Breast epithelium (tissue), 3 donors: ENCODE measurements around the gene RYK.

Source experiments
- POLR2A ChIP-seq: fragments of 450-650 bp; IDR thresholded peaks from one replicate; pipeline ENCODE4 v1.6.1; 2016; ENCODE audit warnings: antibody characterized with exemption, mild to moderate bottlenecking, moderate library complexity
- POLR2AphosphoS5 ChIP-seq, 3 donors: sonication (generic); formaldehyde crosslinking; IDR thresholded peaks; one replicate each; pipeline ENCODE4 v1.6.1; 2017; ENCODE audit warnings: antibody characterized with exemption in 3 of 3
- TF ChIP-seq, protein P1 (sequence below), 3 donors: fragments of 450-650 bp; IDR thresholded peaks; one replicate each; pipeline ENCODE4 v1.5.1; 2016 to 2017; ENCODE audit warnings: antibody characterized with exemption in 3 of 3, mild to moderate bottlenecking in 3 of 3, moderate library complexity in 3 of 3

DNA sequence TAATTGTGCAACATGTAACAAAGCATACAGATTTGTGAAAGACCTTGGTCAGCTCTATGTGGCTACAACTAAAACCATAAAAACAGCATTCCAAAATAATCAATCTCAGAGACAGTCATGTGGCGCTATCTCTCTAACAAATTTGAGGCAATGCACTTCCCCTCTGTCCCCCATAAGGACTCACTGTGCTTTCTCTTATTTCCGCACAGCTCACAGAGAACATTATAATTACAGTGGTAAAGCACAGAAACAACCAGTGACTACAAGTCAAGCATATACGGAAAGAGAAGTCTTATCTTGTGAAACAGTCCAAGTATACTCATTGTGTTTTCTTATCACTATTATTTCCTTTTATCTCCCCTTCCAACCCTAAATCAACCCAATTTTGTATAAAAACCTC lies 64.3 kb downstream of the RYK start:
- TF ChIP-seq, protein P1, sequence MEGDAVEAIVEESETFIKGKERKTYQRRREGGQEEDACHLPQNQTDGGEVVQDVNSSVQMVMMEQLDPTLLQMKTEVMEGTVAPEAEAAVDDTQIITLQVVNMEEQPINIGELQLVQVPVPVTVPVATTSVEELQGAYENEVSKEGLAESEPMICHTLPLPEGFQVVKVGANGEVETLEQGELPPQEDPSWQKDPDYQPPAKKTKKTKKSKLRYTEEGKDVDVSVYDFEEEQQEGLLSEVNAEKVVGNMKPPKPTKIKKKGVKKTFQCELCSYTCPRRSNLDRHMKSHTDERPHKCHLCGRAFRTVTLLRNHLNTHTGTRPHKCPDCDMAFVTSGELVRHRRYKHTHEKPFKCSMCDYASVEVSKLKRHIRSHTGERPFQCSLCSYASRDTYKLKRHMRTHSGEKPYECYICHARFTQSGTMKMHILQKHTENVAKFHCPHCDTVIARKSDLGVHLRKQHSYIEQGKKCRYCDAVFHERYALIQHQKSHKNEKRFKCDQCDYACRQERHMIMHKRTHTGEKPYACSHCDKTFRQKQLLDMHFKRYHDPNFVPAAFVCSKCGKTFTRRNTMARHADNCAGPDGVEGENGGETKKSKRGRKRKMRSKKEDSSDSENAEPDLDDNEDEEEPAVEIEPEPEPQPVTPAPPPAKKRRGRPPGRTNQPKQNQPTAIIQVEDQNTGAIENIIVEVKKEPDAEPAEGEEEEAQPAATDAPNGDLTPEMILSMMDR (IDR thresholded peaks at IDR 0.05): no peak
- TF ChIP-seq POLR2AphosphoS5 (IDR thresholded peaks at IDR 0.05) (no peak), POLR2A (no peak)
